KMS-11 (cell line): ENCODE data around the gene ISOC1.

Experiments used
- H2AFZ ChIP-seq: fragments of 200-600 bp; sonication (generic); 2 replicates; pipeline ENCODE4 v1.6.1; 2016; ENCODE audit warnings: antibody characterized with exemption, mixed run types, low read depth
- H3K27ac ChIP-seq: fragments of 200-600 bp; sonication (generic); 2 replicates; pipeline ENCODE4 v1.6.1; 2016; ENCODE audit warnings: mild to moderate bottlenecking, mixed run types
- H3K27me3 ChIP-seq: fragments of 200-600 bp; sonication (generic); 2 replicates; pipeline ENCODE4 v1.6.1; 2017; ENCODE audit warnings: mild to moderate bottlenecking, low read depth, mixed run types, moderate library complexity; ENCODE audit not compliant: insufficient read depth
- H3K36me3 ChIP-seq: fragments of 200-600 bp; sonication (generic); 2 replicates; pipeline ENCODE4 v1.6.1; 2017; ENCODE audit warnings: mild to moderate bottlenecking, mixed run types; ENCODE audit not compliant: insufficient read depth
- H3K4me1 ChIP-seq: fragments of 200-600 bp; sonication (generic); 2 replicates; pipeline ENCODE4 v1.6.1; 2016; ENCODE audit warnings: mild to moderate bottlenecking, low read depth, mixed run types; ENCODE audit not compliant: poor library complexity, severe bottlenecking
- H3K4me2 ChIP-seq: fragments of 200-600 bp; sonication (generic); 2 replicates; pipeline ENCODE4 v1.7.0; 2016; ENCODE audit warnings: mild to moderate bottlenecking, mixed run types
- H3K4me3 ChIP-seq: fragments of 200-600 bp; sonication (generic); IDR thresholded peaks from 2 replicates; pipeline ENCODE4 v1.6.1; 2017; ENCODE audit warnings: low read depth, low read length, mixed read lengths; ENCODE audit not compliant: insufficient read depth
- H3K79me2 ChIP-seq: fragments of 200-600 bp; sonication (generic); 2 replicates; pipeline ENCODE4 v1.6.1; 2016; ENCODE audit warnings: low read depth, mixed run types; ENCODE audit not compliant: insufficient read depth
- H3K9ac ChIP-seq: fragments of 200-600 bp; sonication (generic); 2 replicates; pipeline ENCODE4 v1.6.1; 2016; ENCODE audit warnings: mild to moderate bottlenecking, mixed run types
- H4K20me1 ChIP-seq: fragments of 200-600 bp; sonication (generic); 2 replicates; pipeline ENCODE4 v1.6.1; 2016; ENCODE audit warnings: mild to moderate bottlenecking, mixed run types; ENCODE audit not compliant: insufficient read depth
- CTCF ChIP-seq: fragments of 200-600 bp; sonication (generic); conservative IDR thresholded peaks from 2 replicates; pipeline ENCODE4 v1.6.1; 2017; ENCODE audit warnings: low read depth, mild to moderate bottlenecking, antibody characterized with exemption, low read length, moderate library complexity, mixed read lengths

The ISOC1 gene

GRCh38 chr5:129099184-129099569 is 4.6 kb downstream of the ISOC1 start:
- no peak overlapping the region for H3K4me3 ChIP-seq
- H3K4me2 ChIP-seq = no peak overlapping the region
- H3K27ac ChIP-seq = no peak overlapping the region

GRCh38 chr5:129101794-129102193 is 7.2 kb downstream of the ISOC1 start:
- H4K20me1 ChIP-seq = no peaks in the 10 kb centered on the region
- H2AFZ ChIP-seq = no peak overlapping the region
- H3K4me2 ChIP-seq = no peak overlapping the region
- H3K4me1 ChIP-seq = no peaks in the 10 kb centered on the region
- no peaks in the 10 kb centered on the region for H3K27me3 ChIP-seq
- no peak for TF ChIP-seq CTCF
- H3K36me3 ChIP-seq = no peaks in the 10 kb centered on the region
- H3K79me2 ChIP-seq = peaks cover 17% of the 10 kb centered on the region
- H3K4me3 ChIP-seq = no peak overlapping the region
- no peak overlapping the region for H3K9ac ChIP-seq
- no peak overlapping the region for H3K27ac ChIP-seq

More at GRCh38 chr5:129099184-129099569, 4.6 kb downstream of the ISOC1 start:
- Histone ChIP-seq H3K4me1 (peaks cover 4% of the 10 kb centered on the region), H3K9ac (no peak overlapping the region), H4K20me1 (no peaks in the 10 kb centered on the region), H3K27me3 (no peaks in the 10 kb centered on the region), H3K36me3 (no peaks in the 10 kb centered on the region), H3K79me2 (peaks cover 17% of the 10 kb centered on the region), H2AFZ (no peak overlapping the region)
- no peak for TF ChIP-seq CTCF

GRCh38 chr5:129103397-129103796 is 8.8 kb downstream of the ISOC1 start:
- Histone ChIP-seq H2AFZ (no peak overlapping the region), H3K4me3 (no peak overlapping the region), H3K79me2 (peaks cover 8% of the 10 kb centered on the region), H3K36me3 (no peaks in the 10 kb centered on the region), H3K4me2 (no peak overlapping the region), H4K20me1 (no peaks in the 10 kb centered on the region), H3K9ac (no peak overlapping the region), H3K27me3 (no peaks in the 10 kb centered on the region), H3K27ac (no peak overlapping the region), H3K4me1 (no peaks in the 10 kb centered on the region)
- no peak for TF ChIP-seq CTCF

- TF ChIP-seq CTCF = no peak
- no peak overlapping the region for H3K4me3 ChIP-seq
- no peak overlapping the region for H3K27ac ChIP-seq
- no peak overlapping the region for H2AFZ ChIP-seq
- H3K36me3 ChIP-seq = no peaks in the 10 kb centered on the region
- no peaks in the 10 kb centered on the region; the same call in 1 of the 2 replicates for H3K79me2 ChIP-seq
- H4K20me1 ChIP-seq = no peaks in the 10 kb centered on the region
- no peaks in the 10 kb centered on the region for H3K4me1 ChIP-seq
- H3K9ac ChIP-seq = no peak overlapping the region
- H3K4me2 ChIP-seq = no peak overlapping the region
- H3K27me3 ChIP-seq = no peaks in the 10 kb centered on the region
These were observed 10.4 kb downstream of the ISOC1 start for GRCh38 chr5:129104915-129105455.
